Urothelium cell line (cell line): ENCODE results near the gene DYNLL1.
"Not testable (repeated sequence)": the region's sequence is repeated elsewhere in the genome, so short reads cannot be mapped to it uniquely, and the experiment has no call there.

Experiments
- DNase-seq: peaks from one replicate; pipeline ENCODE4 v3.0.0; 2011; ENCODE audit warnings: low spot score, mixed read lengths
- FAIRE-seq: peaks from 2 replicates; lab custom pipeline; 2011; peaks lifted over from hg19 to GRCh38; lab: Jason Lieb, UNC

DYNLL1 gene

DNA sequence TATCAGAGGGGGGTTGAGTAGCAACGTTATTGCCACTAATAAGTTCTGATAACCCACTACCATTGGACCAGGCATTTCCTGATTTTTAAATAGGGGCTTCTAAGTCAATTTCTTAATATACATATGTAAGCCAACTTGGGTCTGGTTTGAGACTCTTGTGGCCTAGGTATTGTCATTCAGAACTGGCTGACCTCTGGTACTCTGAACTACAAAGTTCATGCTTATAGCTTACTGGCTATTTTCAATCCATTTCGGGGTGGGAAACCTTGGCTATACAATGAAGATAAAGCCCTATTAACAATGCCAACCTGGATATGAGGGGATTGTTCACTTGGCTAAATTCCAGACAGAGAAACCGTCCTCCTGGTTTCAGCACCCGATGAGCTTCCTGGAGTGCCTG is 8.7 kb downstream of the DYNLL1 start:
- DNase-seq (no peak), FAIRE-seq (no peak)

DNA sequence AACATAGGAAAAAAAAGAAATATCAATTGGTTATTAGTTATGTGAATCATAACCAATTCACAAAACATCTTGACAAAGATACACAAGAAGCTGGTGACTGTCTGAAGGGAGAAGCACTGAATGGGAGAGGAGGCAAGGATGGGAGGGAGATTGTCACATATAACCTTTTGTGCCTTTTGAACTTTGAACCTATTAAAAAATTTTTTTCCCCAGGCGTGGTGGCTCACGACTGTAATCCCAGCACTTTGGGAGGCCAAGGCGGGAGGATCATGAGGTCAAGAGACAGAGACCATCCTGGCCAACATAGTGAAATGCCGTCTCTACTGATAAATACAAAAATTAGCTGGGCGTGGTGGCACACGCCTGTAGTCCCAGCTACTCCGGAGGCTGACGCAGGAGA is 12.6 kb downstream of the DYNLL1 start:
- FAIRE-seq (no peak), DNase-seq (no peak)

DNA sequence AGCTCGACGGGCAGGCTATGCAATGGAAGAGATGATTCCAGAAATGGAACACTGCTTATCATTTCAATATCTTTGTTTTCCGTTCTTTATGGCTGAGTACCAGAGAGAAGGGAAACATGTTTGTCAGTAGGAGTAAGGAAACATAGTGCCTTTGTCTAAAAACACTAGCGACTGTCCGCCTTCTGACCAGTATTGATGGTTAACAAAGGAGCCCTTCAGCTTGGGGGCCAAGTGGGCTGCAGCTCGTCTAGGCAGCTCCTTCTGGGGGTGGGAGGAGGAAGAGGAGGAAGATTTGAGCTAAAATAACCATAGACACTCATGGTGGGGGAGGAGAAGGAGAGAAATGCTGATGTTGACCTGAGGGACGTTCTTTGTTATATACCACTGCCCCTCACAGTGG is 18.1 kb downstream of the DYNLL1 start:
- DNase-seq (no peak), FAIRE-seq (no peak)

DNA sequence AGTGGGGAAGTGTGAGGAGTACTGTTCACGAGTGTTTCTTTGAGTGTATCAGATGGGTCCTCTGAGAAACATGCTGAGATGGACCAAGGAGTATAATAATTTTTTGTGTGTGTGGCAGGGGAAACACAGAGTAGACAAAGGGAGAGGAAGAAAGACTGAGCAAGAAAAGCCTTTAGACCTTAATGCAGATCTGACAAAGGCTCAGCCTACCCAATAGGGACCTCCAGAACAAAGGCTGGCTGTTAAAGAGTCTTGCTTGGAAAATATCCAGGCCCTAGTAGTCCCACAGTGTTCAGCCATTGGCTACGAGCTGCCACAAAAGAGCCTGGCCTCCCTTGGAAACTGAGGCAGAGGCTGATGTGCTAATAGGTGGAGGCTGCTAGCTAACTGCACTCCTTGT is 19.6 kb downstream of the DYNLL1 start:
- FAIRE-seq (no peak), DNase-seq (no peak)

DNA sequence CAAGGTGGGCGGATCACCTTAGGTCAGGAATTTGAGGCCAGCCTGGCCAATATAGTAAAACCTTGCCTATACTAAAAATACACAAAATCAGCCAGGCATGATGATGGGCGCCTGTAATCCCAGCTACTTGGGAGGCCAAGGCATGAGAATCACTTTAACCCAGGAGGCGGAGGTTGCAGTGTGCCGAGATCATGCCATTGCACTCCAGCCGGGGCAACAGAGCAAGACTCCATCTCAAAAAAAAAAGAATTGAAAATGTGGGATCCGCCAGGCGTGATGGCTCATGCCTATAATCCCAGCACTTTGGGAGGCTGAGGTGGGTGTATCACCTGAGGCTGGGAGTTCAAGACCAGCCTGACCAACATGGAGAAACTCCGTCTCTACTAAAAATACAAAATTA is 23.4 kb downstream of the DYNLL1 start:
- not testable (repeated sequence) for DNase-seq, FAIRE-seq

DNA sequence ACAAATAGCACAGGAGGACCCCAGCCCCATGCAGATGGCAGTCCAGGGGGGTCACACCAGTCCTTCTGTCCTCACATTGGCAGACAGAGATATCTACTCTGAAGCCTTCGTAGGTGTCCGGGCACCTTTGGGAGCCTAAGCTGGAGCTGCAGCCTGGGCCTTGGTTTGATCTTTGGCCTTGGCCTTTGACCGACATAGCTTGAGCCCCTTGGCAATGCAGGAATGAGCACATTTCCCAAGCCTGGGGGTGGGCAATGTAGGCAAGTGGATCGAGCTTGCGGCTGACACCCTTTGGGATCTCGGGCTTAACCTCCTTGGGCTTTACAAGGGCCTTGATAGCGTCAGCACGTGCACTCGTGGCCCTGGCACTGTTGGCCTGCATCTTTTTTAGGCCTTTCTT is 26.7 kb downstream of the DYNLL1 start:
- DNase-seq = no peak
- FAIRE-seq = no peak

DNA sequence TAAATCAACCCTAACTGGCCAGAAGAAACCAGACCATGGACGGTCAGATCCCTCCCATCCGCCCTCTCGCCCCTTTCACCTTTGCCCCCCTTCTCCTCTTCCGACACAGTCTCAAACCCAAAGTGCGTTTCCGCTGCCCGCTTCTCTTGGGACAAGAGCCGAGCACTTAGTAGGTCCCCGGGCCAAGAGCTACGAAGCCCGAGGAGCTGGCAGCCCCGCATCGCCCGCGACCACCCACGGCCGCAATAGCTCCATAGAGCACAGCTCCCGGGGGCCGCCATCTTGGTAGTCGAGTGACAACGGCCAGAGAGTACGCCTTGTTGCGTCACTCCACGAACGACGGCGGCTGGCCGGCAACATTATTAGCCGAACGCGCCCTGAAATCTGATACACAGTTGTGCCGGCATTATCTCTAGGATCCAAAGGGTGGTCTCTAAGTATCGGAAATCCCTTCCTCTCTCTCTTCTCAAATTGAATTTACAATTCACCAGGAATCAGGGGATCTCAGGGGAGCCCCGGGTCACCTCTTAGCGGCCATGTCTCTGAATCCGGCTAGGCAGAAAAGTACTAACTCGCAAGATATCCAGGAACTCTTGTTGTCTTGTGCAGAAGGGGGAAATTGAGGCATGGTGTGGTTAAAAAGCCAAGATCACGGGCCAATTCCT is 33.1 kb downstream of the DYNLL1 start, which contains the start of gene COQ5:
Gene COQ5 (minus strand): TSS at position 298 of the 665 bp plus-strand sequence. CDS start 17 bp downstream, at position 281.
- no peak for FAIRE-seq
- peak; percentile 87 for DNase-seq

DNA sequence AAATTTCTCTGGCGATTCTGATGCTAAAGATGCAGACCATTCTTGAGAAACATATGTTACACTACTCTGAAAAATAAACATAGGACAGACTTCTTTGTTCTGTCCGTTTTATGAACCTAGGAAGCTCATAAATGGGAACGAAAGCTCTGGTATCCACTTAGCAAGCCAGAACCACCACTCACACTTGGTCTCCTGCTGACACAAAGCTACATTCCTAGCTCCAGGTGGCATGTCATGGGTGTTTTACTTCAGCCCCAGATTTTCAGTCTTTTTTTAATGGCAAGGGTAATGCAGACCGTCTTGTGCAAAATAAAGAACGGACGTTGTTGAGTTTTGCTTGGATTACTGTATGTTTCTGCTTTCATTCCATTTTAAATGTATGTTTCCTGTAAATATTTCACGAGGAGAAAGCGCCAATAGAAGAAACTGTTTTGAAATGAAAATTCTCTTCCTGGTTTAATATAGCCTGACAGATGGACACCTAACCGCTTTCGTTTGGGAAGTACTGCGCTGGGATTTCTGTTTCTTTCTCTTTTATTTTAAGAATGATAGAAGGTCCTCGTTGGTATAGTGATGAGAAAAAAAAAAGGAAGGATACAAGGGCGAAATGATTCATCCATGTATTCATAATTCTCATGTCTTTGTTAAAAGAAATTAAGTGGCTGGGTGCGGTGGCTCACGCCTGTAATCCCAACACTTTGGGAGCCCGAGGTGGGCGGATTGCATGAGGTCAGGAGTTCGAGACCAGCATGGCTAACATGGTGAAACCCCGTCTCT is 33.9 kb downstream of the DYNLL1 start:
- DNase-seq (peak; percentile 56), FAIRE-seq (no peak)

DNA sequence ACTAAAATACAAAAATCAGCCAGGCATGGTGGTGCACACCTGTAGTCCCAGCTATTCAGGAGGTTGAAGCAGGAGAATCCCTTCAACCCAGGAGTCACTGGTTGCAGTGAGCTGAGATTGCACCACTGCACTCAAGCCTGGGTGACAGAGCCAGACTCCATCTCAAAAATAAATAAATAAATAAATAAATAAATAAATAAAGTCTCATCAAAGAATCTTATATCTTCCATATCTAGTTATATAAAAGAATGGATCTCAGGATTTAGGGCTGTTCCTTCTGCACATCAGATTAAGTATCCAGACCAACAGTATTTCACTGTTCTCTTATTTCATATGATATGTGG is 34.5 kb downstream of the DYNLL1 start:
- FAIRE-seq = not testable (repeated sequence)

DNA sequence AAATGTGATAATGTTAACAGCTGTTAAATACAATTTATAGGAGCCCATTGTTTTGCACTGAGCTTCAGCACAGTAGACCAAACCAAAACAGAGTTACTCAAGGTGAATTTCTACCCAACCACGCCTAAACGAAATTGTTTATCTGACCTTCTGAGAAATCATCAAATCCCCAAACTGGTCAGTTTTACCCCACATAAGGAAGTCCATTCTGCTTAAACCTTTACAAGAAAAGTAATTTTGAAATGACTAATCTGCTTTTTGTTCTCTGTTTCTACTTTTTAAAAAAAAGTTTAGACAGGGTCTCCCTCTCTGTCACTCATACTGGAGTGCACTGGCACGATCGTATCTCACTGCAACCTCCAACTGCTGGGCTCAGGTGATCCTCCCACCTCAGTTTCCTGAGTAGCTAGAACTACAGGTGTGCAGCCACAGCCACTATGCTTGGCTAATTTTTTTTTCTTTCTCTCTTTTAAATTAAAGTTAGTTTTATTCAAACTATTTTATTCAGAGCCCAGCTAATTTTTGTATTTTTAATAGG is 36.9 kb downstream of the DYNLL1 start:
- DNase-seq (no peak), FAIRE-seq (no peak)

More for the DNA sequence above, 34.5 kb downstream of the DYNLL1 start:
- not testable (repeated sequence) for DNase-seq

DNA sequence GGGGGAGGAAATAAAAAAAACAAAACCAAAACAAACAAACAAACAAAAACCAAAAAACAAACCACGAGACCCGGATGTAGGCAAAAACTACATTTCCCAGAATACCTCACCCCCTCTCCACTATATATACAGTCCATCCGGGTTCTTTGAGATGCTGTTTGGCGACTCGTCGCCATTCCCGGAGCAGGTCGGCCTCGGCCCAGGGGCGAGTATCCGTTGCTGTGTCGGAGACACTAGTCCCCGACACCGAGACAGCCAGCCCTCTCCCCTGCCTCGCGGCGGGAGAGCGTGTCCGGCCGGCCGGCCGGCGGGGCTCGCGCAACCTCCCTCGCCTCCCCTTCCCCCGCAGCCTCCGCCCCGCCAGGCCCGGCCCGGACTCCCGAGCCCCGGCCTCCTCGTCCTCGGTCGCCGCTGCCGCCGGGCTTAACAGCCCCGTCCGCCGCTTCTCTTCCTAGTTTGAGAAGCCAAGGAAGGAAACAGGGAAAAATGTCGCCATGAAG is 38.3 kb downstream of the DYNLL1 start, which contains the start of gene RNF10:
Gene RNF10 (plus strand): TSS at position 154 of the 500 bp plus-strand sequence. CDS start 456 bp downstream, outside the sequence.
- no peak for FAIRE-seq
- peak; percentile 90 for DNase-seq

DNA sequence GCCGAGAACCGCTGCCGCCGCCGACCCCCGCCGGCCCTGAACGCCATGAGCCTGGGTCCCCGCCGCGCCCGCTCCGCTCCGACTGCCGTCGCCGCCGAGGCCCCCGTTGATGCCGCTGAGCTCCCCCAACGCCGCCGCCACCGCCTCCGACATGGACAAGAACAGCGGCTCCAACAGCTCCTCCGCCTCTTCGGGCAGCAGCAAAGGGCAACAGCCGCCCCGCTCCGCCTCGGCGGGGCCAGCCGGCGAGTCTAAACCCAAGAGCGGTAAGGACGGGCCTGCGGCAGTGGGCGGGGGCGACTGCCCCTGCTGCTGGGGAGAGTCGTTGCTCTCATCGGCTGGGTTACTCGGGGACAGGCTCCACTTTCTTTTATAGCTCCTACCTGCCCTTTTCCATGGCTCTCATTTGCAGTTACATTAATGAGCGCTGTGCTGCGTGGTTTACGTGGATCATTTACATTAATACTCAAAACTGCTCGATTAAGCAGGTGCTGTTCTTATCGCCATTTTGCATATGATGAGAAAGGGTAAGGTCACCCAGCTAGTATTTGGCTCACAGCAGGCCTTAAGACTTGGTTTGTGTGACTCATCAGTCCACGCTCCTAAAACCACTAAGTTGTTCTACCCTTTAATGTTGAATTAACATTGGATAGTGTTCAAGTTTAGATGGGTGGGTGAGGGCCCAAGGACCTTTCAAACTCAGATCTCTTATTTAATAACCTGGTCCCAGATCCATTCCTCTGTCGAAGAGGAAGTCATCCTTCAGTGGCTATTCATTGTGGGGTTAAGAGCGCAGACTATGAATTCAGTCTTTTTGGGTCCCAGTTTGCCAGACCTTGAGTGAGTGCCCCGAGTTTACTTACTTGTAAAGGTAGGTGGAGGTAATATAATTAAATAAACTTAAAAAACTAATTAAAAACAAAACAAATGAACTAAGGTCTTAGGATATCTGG is 39.1 kb downstream of the DYNLL1 start:
- FAIRE-seq = no peak
- DNase-seq = peak; percentile 58

DNA sequence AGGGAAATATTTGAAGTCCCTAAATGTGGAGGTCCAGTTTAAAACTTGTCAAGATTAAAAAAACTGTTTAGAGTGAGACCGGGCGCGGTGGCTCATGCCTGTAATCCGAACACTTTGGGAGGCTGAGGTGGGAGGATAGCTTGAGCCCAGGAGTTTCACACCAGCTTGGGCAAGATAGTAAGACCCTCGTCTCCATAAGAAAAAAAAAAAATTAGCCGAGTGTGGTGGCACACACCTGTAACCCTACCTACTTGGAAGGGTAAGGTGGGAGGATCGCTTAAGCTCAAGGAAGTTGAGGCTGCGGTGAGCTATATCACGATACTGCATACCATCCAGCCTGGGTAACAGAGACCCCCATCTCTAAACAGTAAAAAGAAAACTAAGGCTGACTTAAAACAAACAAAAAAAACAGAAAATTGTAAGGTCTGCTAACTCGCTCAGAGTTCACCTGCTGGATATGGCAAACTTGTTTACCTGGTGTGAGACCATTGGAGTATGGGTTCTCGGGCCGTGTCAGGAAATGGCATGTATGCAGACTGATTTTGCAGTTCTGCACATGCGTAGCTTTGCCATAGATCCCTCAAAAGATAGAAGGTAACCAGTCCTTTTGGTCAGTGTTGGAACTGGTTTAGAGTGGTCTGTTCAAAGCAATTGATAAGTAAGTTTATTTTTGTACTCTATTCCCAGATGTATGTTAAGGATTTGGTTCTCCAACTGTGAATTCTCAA is 40.3 kb downstream of the DYNLL1 start:
- no peak for DNase-seq
- FAIRE-seq = no peak

DNA sequence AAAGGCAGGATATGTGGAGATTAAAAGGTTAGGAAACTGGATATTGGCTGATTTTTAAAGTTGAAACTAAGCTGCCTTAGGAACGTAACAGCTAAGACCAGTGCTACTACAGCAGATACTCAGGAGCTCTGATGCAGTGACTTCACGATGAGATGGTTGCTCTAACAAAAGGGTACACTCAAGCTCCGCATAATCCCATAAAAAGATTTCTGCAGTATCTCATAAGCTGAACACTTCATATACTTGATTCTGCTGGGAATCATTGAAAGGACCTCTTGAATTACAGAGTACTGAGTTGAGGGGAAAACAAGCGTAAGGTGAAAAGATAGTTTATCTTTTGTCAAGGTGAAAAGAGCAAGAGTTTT is 41.9 kb downstream of the DYNLL1 start:
- no peak for DNase-seq
- FAIRE-seq = no peak

DNA sequence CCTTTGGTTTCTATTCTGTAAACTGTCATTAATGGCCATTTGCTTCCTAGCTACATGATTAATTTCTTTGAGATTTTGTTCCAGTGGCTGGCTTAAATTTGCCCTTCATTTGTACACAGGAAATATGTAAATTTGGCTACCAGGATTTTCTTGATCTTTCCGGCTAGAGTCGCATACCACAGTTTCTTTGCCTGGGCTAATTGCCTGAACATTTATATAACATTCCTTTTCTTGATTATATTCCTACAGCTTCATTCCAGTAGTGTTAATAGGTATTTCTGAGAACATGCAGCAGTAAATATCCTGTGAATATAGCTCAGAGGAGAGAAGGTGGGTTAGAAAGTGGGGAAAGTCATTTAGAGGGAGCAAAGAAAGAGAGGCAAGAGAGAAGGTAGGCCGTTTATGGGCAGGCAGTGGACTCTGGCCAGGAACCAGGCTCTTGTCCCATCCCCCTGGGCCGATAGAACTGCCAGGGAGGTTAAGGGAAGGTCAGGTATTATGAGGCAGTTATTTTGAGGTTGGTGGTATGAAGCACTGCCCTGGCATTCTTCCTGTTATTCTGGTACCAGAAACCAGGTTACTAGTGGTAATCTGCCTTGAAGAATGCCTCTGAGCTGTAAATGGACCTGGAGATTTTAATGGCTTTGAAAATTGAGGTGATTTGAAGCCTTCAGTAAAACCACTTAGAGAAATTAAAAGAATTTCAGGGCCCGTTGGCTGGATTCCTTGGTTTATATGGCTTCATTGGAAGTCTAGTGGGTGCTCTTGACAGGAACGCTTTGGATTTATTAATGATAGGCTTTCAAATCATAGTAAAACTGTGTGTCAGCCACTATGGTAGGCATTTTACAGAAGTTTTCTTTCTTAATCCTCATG is 42.6 kb downstream of the DYNLL1 start:
- FAIRE-seq = no peak
- peak; percentile 19 for DNase-seq

DNA sequence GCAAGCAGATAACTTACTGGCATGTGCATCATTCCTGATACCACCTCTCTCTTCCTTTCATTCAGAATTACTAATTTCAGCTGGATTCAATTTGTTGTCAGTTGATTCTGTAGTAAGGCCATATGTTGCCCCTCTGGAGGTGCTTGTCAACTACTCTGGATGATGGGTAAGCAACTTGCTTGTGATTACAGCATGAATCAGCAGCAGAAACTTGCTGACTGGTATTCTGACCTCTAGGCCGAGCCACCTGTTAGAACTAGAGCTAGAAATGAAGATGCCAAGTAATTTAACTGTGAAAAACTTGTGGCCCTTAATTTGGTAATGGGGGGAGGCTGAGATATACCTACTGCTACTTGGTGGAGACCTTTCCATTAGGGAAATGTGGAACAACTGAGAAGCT is 43.4 kb downstream of the DYNLL1 start:
- DNase-seq (no peak), FAIRE-seq (no peak)

DNA sequence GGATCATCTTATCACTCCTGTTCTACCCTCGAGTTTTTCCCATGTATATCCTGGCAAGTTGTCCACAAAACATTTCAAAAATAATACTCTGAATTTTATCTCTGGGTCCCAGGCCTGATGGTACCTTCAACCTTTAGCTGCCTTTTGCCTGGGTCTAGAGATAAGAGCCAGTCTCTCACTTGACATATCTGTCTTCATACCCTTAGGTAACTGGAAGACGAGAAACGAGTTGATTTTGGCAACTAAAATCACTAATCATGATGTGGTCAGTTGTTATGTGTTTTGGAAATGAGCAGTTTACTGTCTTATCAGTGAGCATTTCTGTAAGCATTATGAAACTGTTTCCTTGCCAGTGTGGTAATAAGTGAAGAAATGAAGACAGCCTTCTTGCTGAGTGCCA is 44.5 kb downstream of the DYNLL1 start:
- FAIRE-seq (no peak), DNase-seq (no peak)

DNA sequence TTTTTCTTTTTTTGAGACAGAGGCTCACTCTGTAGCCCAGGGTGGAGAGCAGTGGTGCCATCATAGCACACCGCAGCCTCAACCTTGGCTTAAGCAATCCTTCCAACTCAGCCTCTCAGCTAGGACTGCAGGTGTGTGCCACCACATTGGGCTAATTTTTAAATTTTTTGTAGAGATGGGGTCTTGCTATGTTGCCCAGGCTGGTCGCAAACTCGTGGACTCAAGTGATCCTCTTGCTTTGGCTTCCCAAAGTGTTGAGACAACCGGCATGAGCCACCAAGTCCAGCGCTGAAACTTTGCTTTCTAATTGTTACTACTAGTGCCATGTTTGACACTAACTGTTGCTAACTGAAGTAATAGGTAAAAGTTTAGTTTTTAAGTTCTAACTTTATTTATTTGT is 46.3 kb downstream of the DYNLL1 start:
- DNase-seq (no peak), FAIRE-seq (no peak)

DNA sequence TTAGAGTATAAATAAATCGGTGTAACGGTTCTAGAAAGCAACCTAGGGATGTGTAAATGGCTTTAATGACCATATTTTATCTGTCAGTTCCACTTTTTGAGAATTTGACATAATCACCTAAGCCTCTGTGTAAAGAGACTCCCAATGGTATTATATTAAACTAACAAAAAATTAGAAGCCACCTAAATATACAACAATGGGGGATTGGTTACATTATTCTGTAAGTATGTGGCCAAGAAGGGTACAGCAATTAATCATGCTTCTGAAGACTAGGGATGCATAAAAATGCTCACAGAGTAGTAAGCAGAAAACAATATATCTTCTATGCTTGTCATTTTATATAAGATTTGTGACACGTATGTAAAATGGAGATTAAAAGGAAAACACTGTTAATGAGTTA is 48.8 kb downstream of the DYNLL1 start:
- DNase-seq = no peak
- no peak for FAIRE-seq
